HEK293 (cell line): ENCODE data around the gene CD81.

ENCODE experiments used
- CTCF ChIA-PET: fragments of 350-600 bp; formaldehyde crosslinking; extraction: SDS; loops from one replicate; lab custom pipeline; 2021; ENCODE audit warnings: antibody characterized with exemption; lab: Yijun Ruan, JAX
- POLR2A ChIA-PET: fragments of 300-600 bp; formaldehyde crosslinking; extraction: SDS; loops from one replicate; lab custom pipeline; 2020; ENCODE audit warnings: antibody characterized with exemption, inconsistent platforms; lab: Yijun Ruan, JAX
- H3K27ac ChIP-seq: fragments of 200-500 bp; sonication (Bioruptor generic); 2 replicates; pipeline ENCODE4 v1.5.1; 2014; ENCODE audit warnings: low read depth, low read length, control low read depth, inconsistent platforms; ENCODE audit errors: extremely low read depth
- H3K36me3 ChIP-seq, 2 experiments: fragments of 200-500 bp in 1 of 2; sonication (Bioruptor generic) in 1 of 2; 1 replicate in 1 of 2; 2 replicates in 1 of 2; pipeline ENCODE4 v1.5.1; 2014 to 2017; ENCODE audit warnings: inconsistent platforms in 2 of 2, low read length in 2 of 2; ENCODE audit not compliant: control insufficient read depth in 2 of 2, insufficient read depth in 1 of 2
- H3K4me1 ChIP-seq: fragments of 200-500 bp; sonication (Bioruptor generic); 2 replicates; pipeline ENCODE4 v1.5.1; 2014; ENCODE audit warnings: mild to moderate bottlenecking, low read length, inconsistent platforms; ENCODE audit not compliant: control insufficient read depth, insufficient read depth
- H3K4me3 ChIP-seq: 2 replicates; pipeline ENCODE4 v1.5.1; 2011; ENCODE audit warnings: low read depth, mild to moderate bottlenecking, control low read depth, low read length, moderate library complexity
- H3K9me3 ChIP-seq: fragments of 200-500 bp; sonication (Bioruptor generic); 2 replicates; pipeline ENCODE4 v1.5.1; 2014; ENCODE audit warnings: low read depth, low read length, inconsistent platforms; ENCODE audit not compliant: control insufficient read depth, insufficient read depth
- ATF2 ChIP-seq: fragments of 450-650 bp; formaldehyde crosslinking; IDR thresholded peaks from 2 replicates; pipeline ENCODE4 v1.5.1; 2016; ENCODE audit warnings: missing biosample characterization, missing genetic modification characterization, low read depth
- INSM2 ChIP-seq: fragments of 450-650 bp; formaldehyde crosslinking; IDR thresholded peaks from 2 replicates; pipeline ENCODE4 v1.5.1; 2016; ENCODE audit warnings: missing biosample characterization, missing genetic modification characterization
- KLF10 ChIP-seq: fragments of 450-650 bp; IDR thresholded peaks from 2 replicates; pipeline ENCODE4 v1.5.1; 2018; ENCODE audit warnings: missing biosample characterization, mild to moderate bottlenecking, missing genetic modification characterization
- RBAK ChIP-seq: fragments of 450-650 bp; formaldehyde crosslinking; IDR thresholded peaks from 2 replicates; pipeline ENCODE4 v1.5.1; 2016; ENCODE audit warnings: missing biosample characterization, missing genetic modification characterization
- ZBTB20 ChIP-seq: fragments of 450-650 bp; formaldehyde crosslinking; IDR thresholded peaks from 2 replicates; pipeline ENCODE4 v1.5.1; 2016; ENCODE audit warnings: missing biosample characterization, missing genetic modification characterization
- ZFP41 ChIP-seq: fragments of 450-650 bp; formaldehyde crosslinking; IDR thresholded peaks from 2 replicates; pipeline ENCODE4 v1.5.1; 2016; ENCODE audit warnings: missing biosample characterization, missing genetic modification characterization, borderline replicate concordance
- ZFP69B ChIP-seq: fragments of 450-650 bp; formaldehyde crosslinking; IDR thresholded peaks from 2 replicates; pipeline ENCODE4 v1.5.1; 2016; ENCODE audit warnings: missing biosample characterization, missing genetic modification characterization
- ZNF121 ChIP-seq: fragments of 450-650 bp; formaldehyde crosslinking; IDR thresholded peaks from 2 replicates; pipeline ENCODE4 v1.5.1; 2016; ENCODE audit warnings: missing biosample characterization, missing genetic modification characterization
- ZNF239 ChIP-seq: fragments of 450-650 bp; formaldehyde crosslinking; IDR thresholded peaks from 2 replicates; pipeline ENCODE4 v1.5.1; 2016; ENCODE audit warnings: missing biosample characterization, missing genetic modification characterization
- ZNF514 ChIP-seq: fragments of 450-650 bp; formaldehyde crosslinking; IDR thresholded peaks from 2 replicates; pipeline ENCODE4 v1.5.1; 2016; ENCODE audit warnings: missing biosample characterization, missing genetic modification characterization
- ZNF521 ChIP-seq: fragments of 450-650 bp; formaldehyde crosslinking; IDR thresholded peaks from 2 replicates; pipeline ENCODE4 v1.5.1; 2017; ENCODE audit warnings: missing biosample characterization, mild to moderate bottlenecking, missing genetic modification characterization
- ZNF555 ChIP-seq: fragments of 450-650 bp; formaldehyde crosslinking; conservative IDR thresholded peaks from 2 replicates; pipeline ENCODE4 v1.5.1; 2017; ENCODE audit warnings: missing biosample characterization, mild to moderate bottlenecking, missing genetic modification characterization, inconsistent platforms
- ZNF580 ChIP-seq: fragments of 450-650 bp; formaldehyde crosslinking; IDR thresholded peaks from 2 replicates; pipeline ENCODE4 v1.5.1; 2016; ENCODE audit warnings: missing biosample characterization, missing genetic modification characterization
- ZNF621 ChIP-seq: fragments of 450-650 bp; formaldehyde crosslinking; IDR thresholded peaks from 2 replicates; pipeline ENCODE4 v1.5.1; 2017; ENCODE audit warnings: missing biosample characterization, missing genetic modification characterization
- ZNF639 ChIP-seq: fragments of 450-650 bp; formaldehyde crosslinking; IDR thresholded peaks from 2 replicates; pipeline ENCODE4 v1.5.1; 2016; ENCODE audit warnings: missing biosample characterization, missing genetic modification characterization
- ZNF76 ChIP-seq: fragments of 450-650 bp; formaldehyde crosslinking; IDR thresholded peaks from 2 replicates; pipeline ENCODE4; 2016; ENCODE audit warnings: low read depth, missing biosample characterization, missing genetic modification characterization, borderline replicate concordance
- ZNF843 ChIP-seq: fragments of 450-650 bp; formaldehyde crosslinking; IDR thresholded peaks from 2 replicates; pipeline ENCODE4 v1.5.1; 2016; ENCODE audit warnings: missing biosample characterization, missing genetic modification characterization
- ZSCAN18 ChIP-seq: fragments of 450-650 bp; formaldehyde crosslinking; IDR thresholded peaks from 2 replicates; pipeline ENCODE4 v1.5.1; 2016; ENCODE audit warnings: missing biosample characterization, missing genetic modification characterization
- ZSCAN23 ChIP-seq: fragments of 450-650 bp; formaldehyde crosslinking; IDR thresholded peaks from 2 replicates; pipeline ENCODE4 v1.5.1; 2016; ENCODE audit warnings: missing biosample characterization, missing genetic modification characterization
- TF ChIP-seq, protein P1 (sequence below): fragments of 450-650 bp; formaldehyde crosslinking; IDR thresholded peaks from 2 replicates; pipeline ENCODE4 v1.5.1; 2017; ENCODE audit warnings: missing biosample characterization, missing genetic modification characterization

CD81 gene

DNA sequence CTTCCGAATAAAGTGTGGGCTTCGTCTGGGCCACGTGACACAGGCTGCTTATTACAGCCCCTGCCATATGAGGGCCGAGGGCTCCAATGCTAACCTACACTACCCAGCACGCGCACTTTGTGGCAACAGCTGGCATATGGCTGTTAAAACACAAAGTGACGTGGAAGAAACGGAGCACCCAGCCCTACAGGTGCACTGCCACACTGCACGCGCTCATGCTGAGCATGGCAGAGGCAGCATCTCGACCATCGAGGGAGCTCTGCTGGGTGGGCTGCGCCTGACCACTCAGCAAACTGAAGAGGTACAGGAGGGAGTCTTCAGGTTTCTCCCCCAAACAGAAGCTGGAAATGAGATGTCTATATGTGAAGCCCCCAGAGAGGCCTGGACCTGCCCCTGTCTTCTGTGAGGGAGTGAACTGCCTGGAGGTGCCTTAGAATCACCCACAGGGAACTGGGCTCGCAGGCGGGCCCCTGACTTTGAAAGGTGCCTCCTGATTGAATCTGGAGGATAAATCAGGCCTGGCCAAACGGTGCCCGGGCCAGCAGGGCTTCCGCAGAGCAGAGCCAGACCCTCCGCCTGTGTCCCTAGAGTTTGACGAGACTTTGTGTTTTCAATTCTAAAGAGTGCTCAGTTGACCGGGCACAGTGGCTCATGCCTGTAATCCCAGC lies 41.7 kb downstream of the CD81 start:
- H3K4me3 ChIP-seq, result no peak overlapping the region
- CTCF ChIA-PET, result interaction anchor here (0.6 to 11.2 kb wide), 25 partner anchors 8 to 459 kb away, joined by 3 to 297 read pairs (median 8); partner anchors contain the start of genes C11orf21, CD81, TSPAN32 and TSSC4
- no peak for TF ChIP-seq ZSCAN18 (tag by site-specific recombination)
- TF ChIP-seq, protein P1, sequence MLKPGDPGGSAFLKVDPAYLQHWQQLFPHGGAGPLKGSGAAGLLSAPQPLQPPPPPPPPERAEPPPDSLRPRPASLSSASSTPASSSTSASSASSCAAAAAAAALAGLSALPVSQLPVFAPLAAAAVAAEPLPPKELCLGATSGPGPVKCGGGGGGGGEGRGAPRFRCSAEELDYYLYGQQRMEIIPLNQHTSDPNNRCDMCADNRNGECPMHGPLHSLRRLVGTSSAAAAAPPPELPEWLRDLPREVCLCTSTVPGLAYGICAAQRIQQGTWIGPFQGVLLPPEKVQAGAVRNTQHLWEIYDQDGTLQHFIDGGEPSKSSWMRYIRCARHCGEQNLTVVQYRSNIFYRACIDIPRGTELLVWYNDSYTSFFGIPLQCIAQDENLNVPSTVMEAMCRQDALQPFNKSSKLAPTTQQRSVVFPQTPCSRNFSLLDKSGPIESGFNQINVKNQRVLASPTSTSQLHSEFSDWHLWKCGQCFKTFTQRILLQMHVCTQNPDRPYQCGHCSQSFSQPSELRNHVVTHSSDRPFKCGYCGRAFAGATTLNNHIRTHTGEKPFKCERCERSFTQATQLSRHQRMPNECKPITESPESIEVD (tag by site-specific recombination), result no peak
- no peak for TF ChIP-seq ZNF121 (tag by site-specific recombination)
- no peak for TF ChIP-seq ATF2 (tag by site-specific recombination)
- no peak for TF ChIP-seq ZNF580 (tag by site-specific recombination)
- TF ChIP-seq ZBTB20 (tag by site-specific recombination), result no peak
- TF ChIP-seq ZFP41, result no peak
- no peak for TF ChIP-seq ZNF621 (tag by site-specific recombination)
- no peak for TF ChIP-seq RBAK (tag by site-specific recombination)
- TF ChIP-seq ZNF514 (tag by site-specific recombination), result no peak
- TF ChIP-seq ZFP69B (tag by site-specific recombination), result no peak
- TF ChIP-seq ZNF639 (tag by site-specific recombination), result no peak
- no peak for TF ChIP-seq ZNF555 (tag by site-specific recombination)
- no peak for TF ChIP-seq INSM2 (tag by site-specific recombination)
- no peak for TF ChIP-seq KLF10 (tag by site-specific recombination)
- no peak for TF ChIP-seq ZSCAN23 (tag by site-specific recombination)
- no peak for TF ChIP-seq ZNF843
- TF ChIP-seq ZNF76 (tag by site-specific recombination), result no peak
- TF ChIP-seq ZNF521, result no peak
- no peak for TF ChIP-seq ZNF239
- TF ChIP-seq, all 188 proteins: peak for 0
- H3K36me3 ChIP-seq, result no peaks in the 10 kb centered on the region
- H3K9me3 ChIP-seq, result no peaks in the 10 kb centered on the region
- H3K4me1 ChIP-seq, result no peaks in the 10 kb centered on the region
- no peak overlapping the region for H3K27ac ChIP-seq
- POLR2A ChIA-PET, result interaction anchor here (1.1 to 2.2 kb wide), 2 partner anchors 41 to 113 kb away, joined by 3 to 19 read pairs; no protein-coding TSS in a partner anchor
